Hematopoietic multipotent progenitor cell treated with erythropoietin and hydrocortisone succinate and interleukin-3 and kit ligand, for 17 days (in vitro differentiated cells): ENCODE data around the gene FAM110A.
"Not testable (repeated sequence)": the region's sequence is repeated elsewhere in the genome, so short reads cannot be mapped to it uniquely, and the experiment has no call there.

Experiments
- DNase-seq: peaks from one replicate; pipeline ENCODE4 v3.0.0-alpha.2; 2015; ENCODE audit warnings: low spot score

Gene FAM110A

DNA sequence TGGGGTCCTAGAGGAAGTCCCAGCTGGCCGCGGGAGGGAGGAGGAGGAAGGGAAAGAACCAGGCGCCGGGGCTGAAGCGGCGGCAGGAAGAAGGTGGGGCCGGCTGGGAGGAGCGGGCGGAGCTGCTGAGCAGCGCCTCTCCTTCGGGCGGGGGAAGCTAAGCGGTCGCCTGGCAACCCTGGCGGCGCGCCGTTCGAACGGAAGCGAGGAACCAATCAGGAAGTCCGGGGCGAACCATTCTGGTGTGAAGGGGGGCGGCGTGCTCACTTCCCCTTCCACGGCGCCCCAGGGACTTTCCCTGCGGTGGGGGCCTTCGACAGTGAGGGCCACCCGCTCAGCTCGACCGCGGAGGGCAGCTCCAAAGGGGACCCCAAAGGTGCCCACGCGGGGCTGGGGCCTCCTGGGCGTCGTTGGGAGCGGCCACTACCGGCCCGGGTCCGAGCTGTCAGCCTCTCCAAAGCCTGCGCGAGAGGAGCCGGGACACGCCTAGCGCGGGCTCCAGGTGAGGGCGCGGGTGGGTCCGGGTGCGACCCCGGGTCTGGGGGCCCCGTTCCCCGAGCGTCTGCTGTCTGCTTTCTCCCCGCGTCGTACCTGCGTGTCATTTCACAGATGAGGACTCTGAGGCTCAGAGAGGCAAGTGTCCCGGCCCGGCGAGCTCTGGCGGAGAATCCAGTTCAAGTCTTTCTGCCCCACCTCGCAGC lies at the start of gene FAM110A:
FAM110A (plus strand) TSS at position 266 of the 701 bp plus-strand sequence. CDS start 11,090 bp downstream, outside the sequence.
- DNase-seq: peak; percentile 95

DNA sequence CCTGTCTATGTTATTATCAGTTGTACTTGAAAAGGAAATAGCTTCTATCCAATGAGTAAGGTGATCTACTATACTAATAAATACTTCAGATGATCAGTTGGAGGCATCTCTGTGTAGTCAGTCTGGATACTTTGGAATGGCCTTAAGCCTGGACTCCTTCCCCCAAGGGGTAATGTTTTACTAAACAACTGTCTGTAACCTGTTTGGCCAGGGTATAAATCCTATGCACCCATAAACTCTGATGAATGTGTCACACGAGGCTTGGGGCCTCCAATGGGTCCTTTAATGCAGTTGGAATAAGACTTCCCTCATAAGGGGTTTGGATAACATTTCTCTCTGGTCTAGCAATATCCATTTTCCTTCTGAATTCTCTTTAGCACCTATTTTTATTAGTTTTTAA lies 45.7 kb upstream of the FAM110A start:
- no peak for DNase-seq

DNA sequence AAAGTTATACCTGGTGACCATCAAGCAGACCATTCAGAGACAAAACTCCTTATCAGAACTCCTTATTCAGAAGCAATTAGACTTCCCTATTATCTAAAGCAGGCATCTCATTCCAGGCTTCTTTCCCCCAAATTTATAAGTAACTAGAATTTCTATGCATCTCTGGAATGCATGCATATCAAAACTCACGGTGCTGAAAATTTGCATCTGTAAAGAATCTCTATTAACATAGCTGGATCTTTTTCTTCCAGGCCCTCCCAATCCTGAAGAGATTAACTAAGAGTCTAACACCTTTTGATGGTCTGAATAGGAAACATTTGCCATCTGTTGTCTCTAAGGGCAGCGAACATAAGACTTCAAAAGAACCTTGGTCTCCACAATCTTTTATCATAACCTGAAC lies 42.5 kb upstream of the FAM110A start:
- no peak for DNase-seq

DNA sequence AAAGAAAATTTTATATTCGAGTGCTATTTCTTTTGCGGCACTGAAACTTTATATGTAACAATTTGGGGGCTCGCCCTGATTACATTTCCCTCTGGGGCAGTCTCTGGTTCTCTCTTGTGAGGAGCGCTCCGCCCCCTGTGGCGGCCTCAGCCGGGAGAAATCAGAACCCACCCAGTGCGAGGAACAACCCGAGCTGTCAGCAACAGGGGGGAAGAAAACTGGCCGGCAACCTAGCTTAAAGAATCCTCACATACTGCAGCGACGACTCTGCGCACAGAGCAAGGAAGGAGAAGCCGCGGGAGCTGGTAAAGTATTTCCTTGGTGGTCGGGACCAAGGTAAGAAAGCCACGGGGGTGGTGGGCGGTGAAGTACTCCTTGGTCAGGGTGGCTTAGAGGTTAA lies 41.3 kb upstream of the FAM110A start:
- DNase-seq: no peak

DNA sequence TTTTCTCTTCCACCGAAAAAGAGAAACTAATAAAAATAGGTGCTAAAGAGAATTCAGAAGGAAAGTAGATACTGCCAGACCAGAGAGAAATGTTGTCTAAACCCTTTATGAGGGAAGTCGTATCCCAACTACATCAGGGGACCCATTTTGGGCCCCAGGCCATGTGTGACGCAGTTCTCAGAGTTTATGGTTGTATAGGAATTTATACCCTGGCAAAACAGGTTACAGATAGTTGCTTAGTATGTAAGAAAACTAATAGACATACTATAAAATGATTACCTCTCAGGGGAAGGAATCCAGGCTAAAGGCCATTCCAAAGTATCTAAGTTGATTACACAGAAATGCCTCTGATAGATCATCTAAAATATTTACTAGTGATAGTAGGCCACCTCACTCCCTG lies 36.6 kb upstream of the FAM110A start:
- DNase-seq: no peak

DNA sequence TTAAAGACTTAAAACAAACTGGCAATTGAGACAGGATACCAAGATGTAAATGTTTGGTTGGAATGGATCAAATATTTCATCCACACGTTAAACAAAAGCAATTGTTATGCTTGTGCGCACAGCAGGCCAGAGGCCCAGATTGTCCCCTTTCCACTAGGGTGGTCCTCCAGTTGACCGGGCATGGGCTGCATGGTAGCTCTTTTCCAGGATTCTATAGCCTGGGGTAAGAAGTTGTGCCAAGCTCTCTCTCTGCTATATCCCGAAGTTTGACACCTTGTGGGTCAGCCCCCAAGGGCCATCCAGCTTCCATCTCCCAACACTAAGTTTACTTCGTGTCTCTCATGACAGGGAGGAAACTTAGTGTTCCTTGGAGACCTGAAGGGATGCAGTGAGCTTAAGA lies 34.8 kb upstream of the FAM110A start:
- DNase-seq: not testable (repeated sequence)

DNA sequence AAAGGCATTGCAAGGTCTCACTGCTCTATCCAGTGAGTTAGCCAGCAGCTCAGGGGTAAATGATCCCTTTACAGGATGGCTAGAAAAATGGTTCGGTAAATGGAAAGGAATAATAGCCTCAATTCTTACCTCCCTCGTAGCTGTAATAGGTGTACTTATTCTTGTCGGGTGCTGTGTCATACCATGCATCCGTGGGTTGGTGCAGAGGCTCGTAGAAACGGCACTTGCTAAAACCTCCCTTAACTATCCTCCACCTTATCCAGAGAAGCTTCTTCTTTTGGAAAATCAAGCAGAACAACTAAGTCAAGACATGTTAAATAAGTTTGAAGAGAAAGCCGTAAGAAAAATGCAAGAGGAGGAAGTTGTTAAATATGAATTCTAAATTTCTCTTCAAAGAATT lies 33.5 kb upstream of the FAM110A start:
- DNase-seq: not testable (repeated sequence)

DNA sequence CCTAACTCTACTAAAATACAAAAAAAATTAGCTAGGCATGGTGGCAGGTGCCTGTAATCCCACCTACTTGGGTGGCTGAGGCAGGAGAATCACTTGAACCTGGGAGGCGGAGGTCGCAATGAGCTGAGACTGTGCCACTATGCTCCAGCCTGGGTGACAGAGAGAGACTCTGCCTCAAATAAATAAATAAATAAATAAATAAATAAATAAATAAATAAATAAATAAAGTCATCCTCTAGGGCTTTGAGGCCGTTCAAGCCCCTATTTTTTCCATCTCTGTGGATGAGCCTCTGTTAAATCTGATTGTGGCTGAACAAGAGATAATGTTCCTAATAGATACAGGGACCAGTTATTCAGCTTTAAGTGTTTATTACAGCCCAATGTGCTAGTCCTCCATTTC lies 31.8 kb upstream of the FAM110A start:
- DNase-seq: no peak

DNA sequence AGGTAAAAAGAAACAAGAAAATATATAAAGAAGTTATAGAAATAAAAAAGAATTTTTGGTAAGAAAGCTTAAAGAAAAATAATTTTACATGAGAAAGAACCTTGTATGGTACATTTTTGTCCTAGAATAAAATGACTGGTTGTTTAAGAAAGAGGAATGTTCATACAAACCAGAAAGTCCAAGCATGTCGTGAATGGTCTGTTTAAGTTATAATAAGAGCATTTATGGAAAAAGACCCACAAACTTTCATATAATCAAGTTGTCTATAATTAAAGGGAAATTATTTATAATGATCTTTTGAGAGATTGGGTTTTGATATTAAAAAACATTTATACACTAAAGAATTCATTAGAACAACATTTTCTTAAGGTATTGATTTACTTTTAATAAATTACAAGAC lies 27.8 kb upstream of the FAM110A start:
- no peak for DNase-seq

DNA sequence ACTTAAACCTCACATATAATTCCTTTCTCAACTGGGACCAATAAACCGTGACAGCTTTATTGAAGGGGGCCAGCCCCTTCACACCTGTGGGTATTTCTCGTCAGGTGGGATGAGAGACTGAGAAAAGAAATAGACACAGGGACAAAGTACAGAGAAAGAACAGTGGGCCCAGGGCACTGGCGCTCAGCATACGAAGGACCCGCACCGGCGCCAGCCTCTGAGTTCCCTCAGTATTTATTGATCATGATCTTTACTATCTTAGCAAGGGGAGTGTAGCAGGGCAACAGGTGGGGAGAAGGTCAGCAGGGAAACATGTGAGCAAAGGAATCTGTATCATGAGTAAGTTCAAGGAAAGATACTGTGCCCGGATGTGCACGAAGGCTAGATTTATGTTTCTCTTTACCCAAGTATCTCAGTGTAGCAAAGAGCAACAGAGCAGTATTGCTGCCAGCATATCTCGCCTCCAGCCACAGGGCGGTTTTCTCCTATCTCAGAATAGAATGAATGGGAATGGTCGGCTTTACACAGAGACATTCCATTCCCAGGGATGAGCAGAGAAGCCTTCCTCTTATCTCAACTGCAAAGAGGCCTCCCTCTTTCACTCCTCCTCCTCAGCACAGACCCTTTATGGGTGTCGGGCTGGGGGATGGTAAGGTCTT lies 21.6 kb upstream of the FAM110A start:
- DNase-seq: not testable (repeated sequence)

DNA sequence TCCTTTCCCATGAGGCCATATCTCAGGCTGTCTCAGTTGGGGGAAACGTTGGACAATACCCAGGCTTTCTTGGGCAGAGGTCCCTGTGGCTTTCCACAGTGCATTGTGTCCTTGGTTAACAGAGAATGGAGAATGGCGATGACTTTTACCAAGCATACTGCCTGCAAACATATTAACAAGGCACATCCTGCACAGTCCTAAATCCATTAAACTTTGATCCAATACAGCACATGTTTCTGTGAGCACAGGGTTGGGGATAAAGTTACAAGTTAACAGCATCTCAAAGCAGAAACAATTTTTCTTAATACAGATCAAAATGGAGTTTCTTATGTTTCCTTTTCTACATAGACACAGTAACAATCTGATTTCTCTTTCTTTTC lies 21.1 kb upstream of the FAM110A start:
- not testable (repeated sequence) for DNase-seq

DNA sequence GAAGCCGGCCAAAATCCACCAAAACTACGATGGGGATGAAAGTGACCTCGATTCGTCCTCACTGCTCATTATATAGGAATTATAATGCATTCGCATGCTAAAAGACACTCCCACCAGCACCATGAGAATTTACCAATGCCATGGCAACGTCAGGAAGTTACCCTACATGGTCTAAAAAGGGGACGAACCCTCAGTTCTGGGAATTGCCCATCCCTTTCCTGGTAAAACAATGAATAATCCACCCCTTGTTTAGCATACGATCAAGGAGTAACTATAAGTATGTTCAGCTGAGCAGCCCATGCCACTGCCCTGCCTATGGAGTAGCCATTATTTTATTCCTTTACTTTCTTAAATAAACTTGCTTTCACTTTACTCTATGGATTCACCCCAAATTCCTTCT lies 20.1 kb upstream of the FAM110A start:
- DNase-seq: no peak

DNA sequence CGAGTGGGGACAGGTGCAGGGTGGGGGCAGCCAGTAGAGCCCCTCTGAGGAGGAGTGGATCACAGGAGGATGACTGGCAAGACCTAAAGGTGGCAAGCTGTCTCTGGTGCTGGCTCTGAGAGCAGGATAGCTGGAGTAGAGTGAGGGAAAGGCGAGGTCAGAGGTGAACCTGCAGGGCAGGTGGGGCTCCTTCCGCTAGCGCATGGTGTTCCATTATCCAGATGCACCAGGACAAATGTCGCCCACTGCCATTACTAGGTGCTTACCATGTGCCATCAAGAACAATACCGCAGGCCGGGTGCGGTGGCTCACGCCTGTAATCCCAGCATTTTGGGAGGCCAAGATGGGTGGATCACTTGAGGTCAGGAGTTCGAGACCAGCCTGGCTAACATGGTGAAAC lies 18.3 kb upstream of the FAM110A start:
- DNase-seq: no peak

DNA sequence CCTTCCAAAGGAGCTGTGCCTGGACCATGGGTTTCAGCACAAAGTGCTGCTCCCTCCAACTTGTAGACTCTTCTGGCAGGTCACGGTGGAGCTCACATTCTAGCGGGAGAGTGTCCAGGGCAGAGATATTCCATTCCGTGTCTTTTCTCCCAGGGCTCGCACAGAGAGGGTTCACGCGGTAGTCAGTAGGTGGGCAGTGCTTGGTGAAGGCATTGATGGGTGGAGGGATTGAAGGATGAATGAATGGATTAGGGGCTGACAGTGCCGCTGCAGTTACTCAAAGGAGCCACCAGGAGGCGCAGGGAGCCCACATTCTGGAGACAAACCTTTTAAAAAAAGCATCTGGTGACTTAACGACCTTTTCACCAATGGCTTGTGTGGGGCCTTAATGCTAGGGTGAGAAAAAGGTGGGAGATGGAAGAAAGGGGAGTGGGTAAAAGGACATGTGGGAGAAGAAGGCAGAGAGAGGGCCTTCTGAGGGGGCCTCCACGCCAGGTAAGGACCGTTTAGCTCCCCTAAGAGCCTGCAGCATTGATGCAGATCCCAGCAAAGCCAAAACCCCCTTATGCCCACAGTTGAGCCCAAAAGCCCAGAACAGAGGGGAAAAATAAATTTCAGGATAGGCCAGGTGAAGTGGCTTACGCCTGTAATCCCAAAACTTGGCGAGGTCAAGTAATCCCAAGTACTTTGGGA lies 17.5 kb upstream of the FAM110A start:
- peak; percentile 84 for DNase-seq

DNA sequence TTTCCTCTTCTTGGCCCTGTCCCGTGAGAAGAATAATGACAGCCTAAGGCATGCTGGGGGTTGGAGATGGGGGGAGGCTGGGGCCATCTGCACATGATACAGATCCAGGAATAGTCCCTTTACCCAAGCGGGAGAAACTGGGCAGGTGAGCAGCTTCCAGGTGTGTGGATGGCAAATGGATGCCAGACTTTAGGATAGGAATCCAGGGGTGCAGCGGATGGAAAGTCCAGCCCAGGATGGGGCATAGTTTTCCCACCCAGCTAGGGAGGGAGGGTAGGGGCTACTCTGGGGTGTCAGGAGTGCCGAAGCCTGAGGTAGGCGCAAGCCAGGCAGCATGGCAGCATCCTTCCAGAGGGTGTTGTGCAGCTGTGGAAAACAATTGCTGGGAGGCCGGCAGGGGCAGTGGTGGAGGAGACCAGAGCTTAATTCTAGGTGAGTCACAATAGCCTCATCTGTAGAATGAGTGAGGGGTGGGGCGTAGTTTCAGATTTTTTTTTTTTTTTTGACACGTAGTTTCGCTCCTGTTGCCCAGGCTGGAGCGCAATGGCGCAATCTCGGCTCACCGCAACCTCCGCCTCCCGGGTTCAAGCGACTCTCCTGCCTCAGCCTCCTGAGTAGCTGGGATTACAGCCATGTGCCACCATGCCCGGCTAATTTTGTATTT lies 15.4 kb upstream of the FAM110A start:
- no peak for DNase-seq

DNA sequence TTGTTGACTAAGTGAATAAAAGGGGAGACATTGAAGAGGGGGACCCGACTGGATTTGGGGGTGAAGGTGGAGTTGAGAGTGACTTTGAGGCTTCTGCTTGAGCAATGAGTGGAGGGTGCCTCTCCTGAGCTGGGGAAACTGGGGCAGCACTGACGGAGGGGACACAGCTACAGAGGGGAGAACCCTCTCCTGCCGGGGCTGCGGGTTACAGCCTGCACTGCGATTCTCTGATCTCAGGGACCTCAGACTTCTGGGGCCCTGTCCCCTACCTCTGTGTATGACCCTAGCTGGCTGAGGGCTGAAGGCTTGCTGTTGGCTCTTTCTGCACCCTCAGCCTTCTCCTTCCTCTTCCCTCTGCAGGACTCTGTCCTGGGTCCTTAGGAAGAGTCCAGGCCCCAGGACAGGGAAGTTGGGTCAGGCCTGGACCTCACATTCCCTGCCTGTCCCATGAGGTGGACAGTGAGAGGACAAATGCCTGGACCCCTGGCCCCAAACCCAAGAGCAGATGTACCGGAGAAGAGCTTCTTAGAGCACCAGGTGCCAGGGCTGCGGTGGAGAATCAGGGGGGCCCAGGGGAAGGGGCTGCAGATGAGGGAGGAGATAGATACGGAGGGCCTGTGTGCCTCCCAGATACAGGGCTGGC lies 13.7 kb upstream of the FAM110A start:
- no peak for DNase-seq

DNA sequence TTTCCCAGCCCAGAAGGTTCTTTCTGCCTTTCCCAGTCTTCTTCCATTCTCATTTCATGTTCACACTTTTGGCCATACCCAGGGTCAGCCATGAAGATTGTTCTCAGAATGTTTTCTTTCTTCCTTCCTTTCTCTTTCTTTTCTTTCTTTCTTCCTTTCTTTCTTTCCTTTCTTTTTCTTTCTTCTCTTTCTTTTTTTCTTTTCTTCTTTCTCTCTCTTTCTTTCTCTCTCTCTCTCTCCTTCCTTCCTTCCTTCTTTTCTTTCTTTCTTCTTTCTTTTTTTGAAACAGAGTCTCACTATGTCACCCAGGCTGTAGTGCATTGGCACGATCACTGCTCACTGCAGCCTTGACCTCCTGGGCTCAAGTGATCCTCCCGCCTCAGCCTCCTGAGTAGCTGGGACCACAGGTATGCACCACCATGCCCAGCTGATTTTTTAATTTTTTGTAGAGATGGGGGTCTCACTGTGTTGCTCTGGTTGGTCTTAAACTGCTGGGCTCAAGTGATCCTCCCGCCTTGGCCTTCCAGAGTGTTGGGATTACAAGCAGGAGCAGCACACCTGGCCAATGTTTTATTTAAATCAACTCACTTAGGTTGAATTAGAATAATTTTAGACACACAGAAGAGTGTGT lies 13.1 kb upstream of the FAM110A start:
- no peak for DNase-seq

DNA sequence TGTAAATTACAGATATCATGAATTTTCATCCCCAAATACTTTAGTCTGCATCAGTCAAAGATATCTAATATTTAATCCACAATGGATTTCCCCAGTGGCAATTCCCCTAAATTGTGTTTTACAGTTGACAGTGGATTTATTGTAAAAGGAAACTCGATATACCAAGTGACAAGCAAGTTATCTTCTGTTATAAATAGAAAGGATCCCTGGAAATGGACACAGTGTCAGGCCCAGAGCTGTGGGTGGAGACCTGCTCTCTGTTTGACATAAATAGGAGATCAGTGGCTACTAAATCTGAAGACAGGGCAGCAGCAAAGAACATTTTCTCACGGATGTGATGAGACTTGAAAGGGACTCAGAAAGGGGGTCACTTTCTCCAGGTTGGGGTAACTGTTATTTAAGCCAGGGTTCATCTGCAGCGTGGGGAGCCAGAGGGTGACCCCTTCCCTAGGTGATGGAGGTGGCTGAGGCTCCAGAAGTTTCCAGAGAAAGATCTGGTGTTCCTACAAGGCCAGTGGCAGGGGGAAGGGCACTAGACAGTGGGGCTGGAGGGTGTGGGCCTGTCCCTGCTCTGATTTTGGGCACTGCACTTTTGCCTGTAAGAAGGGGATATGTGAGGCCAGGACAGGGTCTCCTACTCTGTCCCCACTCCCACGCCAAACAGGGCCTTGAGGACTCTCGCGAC lies 12.3 kb upstream of the FAM110A start:
- no peak for DNase-seq

DNA sequence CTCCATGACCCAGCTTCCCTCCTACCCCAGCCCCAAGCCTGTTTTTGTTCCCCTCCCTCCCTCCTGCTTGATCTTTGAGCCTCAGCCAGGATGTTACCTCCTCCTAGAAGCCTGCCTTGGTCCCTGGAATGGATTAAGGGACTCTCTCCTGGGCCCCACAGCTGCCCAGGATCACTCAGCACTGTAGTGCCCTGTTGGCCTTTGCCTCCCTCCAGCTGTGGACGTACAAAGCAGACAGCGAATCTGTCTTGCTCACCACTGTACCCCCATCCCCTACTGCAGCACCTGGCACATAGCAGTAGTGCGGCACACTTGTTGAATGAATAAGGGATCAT lies 11.8 kb upstream of the FAM110A start:
- no peak for DNase-seq

DNA sequence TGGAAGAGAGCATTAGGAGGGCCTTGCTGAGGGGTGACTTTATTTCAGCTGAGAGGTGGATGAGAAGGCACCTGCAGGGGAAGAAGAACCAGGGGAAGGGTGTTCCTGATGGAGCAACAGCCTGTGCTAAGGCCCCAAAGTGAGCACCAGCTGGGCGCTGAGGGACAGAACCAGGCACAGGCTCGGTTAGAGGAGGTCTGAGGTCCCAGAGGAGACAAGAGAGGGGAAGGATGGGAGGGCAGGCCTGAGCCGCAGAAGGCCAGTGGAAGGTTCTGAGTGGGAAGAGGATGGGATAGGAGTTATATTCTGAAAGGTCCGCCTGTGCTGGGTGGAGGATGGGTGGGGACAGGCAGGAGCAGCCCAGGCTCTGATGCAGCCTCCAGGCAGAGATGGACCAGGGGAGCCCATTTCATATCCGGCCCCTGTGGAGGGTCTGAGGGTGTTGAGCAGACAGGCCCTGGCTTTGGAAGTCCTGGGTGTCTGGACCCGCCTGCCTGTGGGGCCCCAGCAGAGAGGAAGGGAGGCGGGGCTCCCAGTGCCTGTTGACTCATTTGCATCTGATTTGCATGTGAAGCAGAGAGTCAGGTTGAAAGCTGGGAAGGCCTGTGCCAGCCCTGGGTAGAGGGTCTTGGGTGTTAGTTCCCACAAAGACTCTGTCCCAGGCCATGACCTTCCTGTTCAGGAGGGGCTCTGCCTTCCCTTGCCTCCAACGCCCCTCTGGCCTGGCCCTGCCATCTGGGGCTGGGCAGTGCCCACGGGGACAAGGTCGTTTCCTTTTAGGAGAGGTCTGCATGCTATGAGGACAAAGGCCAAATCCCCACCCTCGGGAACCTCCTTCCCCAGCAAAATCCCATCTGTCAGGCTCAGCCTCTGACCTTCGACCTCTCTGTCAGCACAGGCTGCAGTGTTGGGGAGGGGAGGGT lies 10.6 kb upstream of the FAM110A start:
- no peak for DNase-seq
